Activated naive CD8-positive, alpha-beta T cell treated with anti-CD3 and anti-CD28 coated beads, Interleukin-2, amount 10 ng/mL, durations not matched to agents 7 days and 5 days (primary cell): ENCODE results near the gene ERBB4. TPM values are rescaled to one million over a fixed set of nuclear protein-coding genes. Genes with fewer than 3 reads are reported as not detected.
"Not testable (repeated sequence)": the region's sequence is repeated elsewhere in the genome, so short reads cannot be mapped to it uniquely, and the experiment has no call there.

Experiments
- ATAC-seq: fragments of 150-1000 bp; cut with Tn5 transposase; one replicate; pipeline ENCODE4 v1.10.0; 2021; ENCODE audit warnings: low read depth, moderate library complexity
- POLR2A ChIA-PET: fragments of 350-600 bp; sonication (Branson Sonifier 250); formaldehyde crosslinking; loops from one replicate; lab custom pipeline; 2021; ENCODE audit warnings: antibody characterized with exemption; lab: Charles Lee
- DNase-seq: peaks from one replicate; pipeline ENCODE4 v3.0.0; 2021
- H3K27ac Mint-ChIP-seq: one replicate; pipeline ENCODE4 v1.8.0; 2022; ENCODE audit warnings: mild to moderate bottlenecking, mixed read lengths
- H3K27me3 Mint-ChIP-seq: one replicate; pipeline ENCODE4 v1.8.0; 2022; ENCODE audit warnings: mild to moderate bottlenecking, moderate library complexity, mixed read lengths
- H3K36me3 Mint-ChIP-seq: one replicate; pipeline ENCODE4 v1.8.0; 2021; ENCODE audit warnings: mild to moderate bottlenecking, mixed read lengths
- H3K4me1 Mint-ChIP-seq: one replicate; pipeline ENCODE4 v1.8.0; 2021; ENCODE audit warnings: mixed read lengths
- H3K4me3 Mint-ChIP-seq: one replicate; pipeline ENCODE4 v1.8.0; 2022; ENCODE audit warnings: mild to moderate bottlenecking, moderate library complexity, mixed read lengths
- H3K9me3 Mint-ChIP-seq: one replicate; pipeline ENCODE4 v1.8.0; 2021; ENCODE audit warnings: mixed read lengths
- total RNA-seq, 2 experiments: library from RNA; stranded (reverse); gene quantifications; one replicate each; pipeline ENCODE4 v1.2.3, GENCODE V29; 2021

Gene ERBB4
- total RNA-seq, 2 experiments from 2014 or later, result not detected

GRCh38 chr2:212505586-212505985, 33.0 kb downstream of the ERBB4 start:
- no peak for DNase-seq
- H3K27ac Mint-ChIP-seq, result no peak overlapping the region
- no peaks in the 10 kb centered on the region for H3K9me3 Mint-ChIP-seq
- no peak overlapping the region for H3K4me3 Mint-ChIP-seq
- POLR2A ChIA-PET, result no interaction called here
- H3K4me1 Mint-ChIP-seq, result no peaks in the 10 kb centered on the region
- H3K27me3 Mint-ChIP-seq, result no peaks in the 10 kb centered on the region
- H3K36me3 Mint-ChIP-seq, result no peaks in the 10 kb centered on the region
- no peak for ATAC-seq

DNA sequence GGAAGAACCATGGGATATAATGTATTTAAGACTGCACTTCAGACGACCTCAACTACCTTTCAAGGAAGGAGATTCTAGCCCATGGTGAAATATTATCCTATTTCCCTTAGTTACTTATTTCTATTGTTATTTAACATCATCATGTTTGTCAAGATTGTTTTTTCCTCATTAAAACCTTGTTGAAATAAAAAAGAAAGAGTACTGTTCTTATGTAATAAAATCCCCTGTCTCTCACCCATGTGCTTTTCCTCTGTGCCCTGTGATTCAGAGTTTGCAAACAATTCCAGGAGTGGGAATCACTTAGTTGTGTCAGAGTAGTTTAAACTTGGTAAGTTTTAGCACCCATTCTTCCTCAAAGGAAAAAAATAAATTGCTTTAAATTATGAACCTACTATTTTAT, 43.6 kb downstream of the ERBB4 start:
- Mint-ChIP-seq H3K36me3 (no peaks in the 10 kb centered on the region), H3K4me3 (no peak overlapping the region), H3K9me3 (no peaks in the 10 kb centered on the region), H3K27ac (no peak overlapping the region), H3K4me1 (no peaks in the 10 kb centered on the region), H3K27me3 (no peaks in the 10 kb centered on the region)
- DNase-seq (no peak), ATAC-seq (no peak)
- POLR2A ChIA-PET, result no interaction called here

- no peaks in the 10 kb centered on the region for H3K4me1 Mint-ChIP-seq
- POLR2A ChIA-PET, result no interaction called here
- DNase-seq (no peak), ATAC-seq (no peak)
- H3K27me3 Mint-ChIP-seq, result no peaks in the 10 kb centered on the region
- H3K9me3 Mint-ChIP-seq, result no peaks in the 10 kb centered on the region
- no peak overlapping the region for H3K27ac Mint-ChIP-seq
- no peaks in the 10 kb centered on the region for H3K36me3 Mint-ChIP-seq
- H3K4me3 Mint-ChIP-seq, result no peak overlapping the region
Measured at GRCh38 chr2:212494418-212495020, 44.1 kb downstream of the ERBB4 start.

- Mint-ChIP-seq H3K9me3 (no peaks in the 10 kb centered on the region), H3K27me3 (no peaks in the 10 kb centered on the region), H3K36me3 (no peaks in the 10 kb centered on the region), H3K4me3 (no peak overlapping the region), H3K27ac (no peak overlapping the region), H3K4me1 (no peaks in the 10 kb centered on the region)
- ATAC-seq, result no peak
- POLR2A ChIA-PET, result no interaction called here
- DNase-seq, result no peak
Measured at GRCh38 chr2:212489719-212490346, 48.8 kb downstream of the ERBB4 start.

DNA sequence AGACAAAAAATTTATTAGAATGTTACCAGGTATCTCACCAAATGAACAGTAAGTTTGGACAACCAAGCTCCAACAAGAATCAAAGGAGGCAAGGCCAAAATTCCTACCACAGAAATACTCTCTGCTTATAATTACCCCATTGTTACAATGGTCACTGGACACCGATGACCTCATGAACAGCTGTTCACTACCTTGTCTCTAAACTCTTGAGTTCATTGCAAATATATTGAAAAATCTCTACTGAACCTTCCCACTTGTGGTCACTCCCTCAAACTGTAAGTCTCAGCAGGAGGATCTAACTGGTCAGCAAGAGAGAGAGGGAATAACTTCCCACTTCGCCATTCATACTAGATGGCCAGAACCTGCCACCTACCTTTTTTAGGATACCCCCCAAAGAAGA, 50.0 kb downstream of the ERBB4 start:
- ATAC-seq, result no peak
- Mint-ChIP-seq H3K27ac (no peak overlapping the region), H3K27me3 (no peaks in the 10 kb centered on the region), H3K4me1 (no peaks in the 10 kb centered on the region), H3K4me3 (no peak overlapping the region), H3K9me3 (no peaks in the 10 kb centered on the region), H3K36me3 (no peaks in the 10 kb centered on the region)
- DNase-seq, result no peak
- POLR2A ChIA-PET, result no interaction called here

- Mint-ChIP-seq H3K36me3 (no peaks in the 10 kb centered on the region), H3K27me3 (no peaks in the 10 kb centered on the region), H3K9me3 (no peaks in the 10 kb centered on the region), H3K4me3 (no peak overlapping the region), H3K4me1 (no peaks in the 10 kb centered on the region), H3K27ac (no peak overlapping the region)
- no peak for ATAC-seq
- no peak for DNase-seq
- POLR2A ChIA-PET, result no interaction called here
Measured at GRCh38 chr2:212484563-212485080, 54.0 kb downstream of the ERBB4 start.

DNA sequence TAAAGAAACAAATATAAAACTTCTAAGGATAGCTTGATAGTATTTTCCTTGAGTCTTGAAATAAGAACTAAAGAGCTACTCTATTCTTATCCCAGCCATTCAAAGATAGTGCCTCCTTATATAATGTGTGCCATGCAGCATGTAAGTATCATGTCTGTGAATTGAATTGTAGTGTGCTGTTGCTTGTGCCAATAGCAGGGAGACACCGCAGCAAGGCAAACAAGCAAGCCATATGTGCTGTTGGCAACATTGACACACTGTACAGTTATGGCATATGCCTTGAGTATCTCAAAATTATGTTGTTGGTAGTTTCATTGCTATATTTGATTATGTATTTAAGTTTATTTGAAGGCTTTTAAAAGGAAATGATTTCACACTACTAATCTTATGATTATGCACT, 58.2 kb downstream of the ERBB4 start:
- no peaks in the 10 kb centered on the region for H3K9me3 Mint-ChIP-seq
- POLR2A ChIA-PET, result no interaction called here
- ATAC-seq, result no peak

DNA sequence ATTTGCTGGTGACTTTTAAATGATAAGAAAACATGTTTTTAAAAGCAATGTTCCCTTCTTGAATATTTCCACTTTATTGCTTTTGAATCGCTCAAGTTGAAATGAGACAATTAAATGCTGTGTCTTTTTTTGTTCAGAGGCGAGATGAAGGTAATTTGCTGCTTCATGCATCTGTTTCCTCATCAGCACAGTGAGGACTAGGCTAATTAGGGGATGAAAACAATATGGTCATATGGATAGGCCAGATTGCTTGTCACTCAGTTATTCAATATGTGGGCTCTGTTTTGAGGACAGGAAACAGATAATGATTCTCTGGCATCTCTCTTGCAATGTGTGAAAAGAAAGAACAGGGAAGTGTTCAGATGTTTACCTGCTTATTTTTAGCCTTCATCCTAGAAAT, 61.0 kb downstream of the ERBB4 start:
- no peak for ATAC-seq
- no peak overlapping the region for H3K4me3 Mint-ChIP-seq
- POLR2A ChIA-PET, result no interaction called here
- no peaks in the 10 kb centered on the region for H3K27me3 Mint-ChIP-seq
- H3K9me3 Mint-ChIP-seq, result no peaks in the 10 kb centered on the region
- H3K27ac Mint-ChIP-seq, result no peak overlapping the region
- H3K36me3 Mint-ChIP-seq, result no peaks in the 10 kb centered on the region
- DNase-seq, result no peak
- no peaks in the 10 kb centered on the region for H3K4me1 Mint-ChIP-seq

More for the DNA sequence above, 58.2 kb downstream of the ERBB4 start:
- Mint-ChIP-seq H3K27ac (no peak overlapping the region), H3K36me3 (no peaks in the 10 kb centered on the region), H3K4me1 (no peaks in the 10 kb centered on the region), H3K27me3 (no peaks in the 10 kb centered on the region), H3K4me3 (no peak overlapping the region)
- no peak for DNase-seq

GRCh38 chr2:212473211-212473610, 65.4 kb downstream of the ERBB4 start:
- no peaks in the 10 kb centered on the region for H3K9me3 Mint-ChIP-seq
- POLR2A ChIA-PET, result no interaction called here
- no peak overlapping the region for H3K27ac Mint-ChIP-seq
- H3K36me3 Mint-ChIP-seq, result no peaks in the 10 kb centered on the region
- DNase-seq, result no peak
- H3K27me3 Mint-ChIP-seq, result no peaks in the 10 kb centered on the region
- no peaks in the 10 kb centered on the region for H3K4me1 Mint-ChIP-seq
- no peak for ATAC-seq
- no peak overlapping the region for H3K4me3 Mint-ChIP-seq

DNA sequence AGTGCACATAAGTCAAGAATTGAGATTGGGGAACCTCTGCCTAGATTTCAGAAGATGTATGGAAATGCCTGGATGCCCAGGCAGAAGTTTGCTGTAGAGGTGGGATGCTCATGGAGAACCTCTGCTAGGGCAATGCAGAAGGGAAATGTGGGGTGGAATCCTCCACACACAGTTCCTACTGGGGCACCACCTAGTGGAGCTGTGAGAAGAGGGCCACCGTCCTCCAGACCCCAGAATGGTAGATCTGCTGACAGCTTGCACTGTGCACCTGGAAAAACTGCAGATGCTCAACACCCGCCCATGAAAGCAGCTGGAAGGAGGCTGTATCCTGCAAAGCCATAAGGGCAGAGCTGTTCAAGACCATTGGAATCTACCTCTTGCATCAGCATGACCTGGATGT, 71.1 kb downstream of the ERBB4 start:
- H3K27me3 Mint-ChIP-seq, H3K27ac Mint-ChIP-seq, H3K36me3 Mint-ChIP-seq, H3K9me3 Mint-ChIP-seq, POLR2A ChIA-PET, DNase-seq, ATAC-seq, H3K4me3 Mint-ChIP-seq, H3K4me1 Mint-ChIP-seq: not testable (repeated sequence)

DNA sequence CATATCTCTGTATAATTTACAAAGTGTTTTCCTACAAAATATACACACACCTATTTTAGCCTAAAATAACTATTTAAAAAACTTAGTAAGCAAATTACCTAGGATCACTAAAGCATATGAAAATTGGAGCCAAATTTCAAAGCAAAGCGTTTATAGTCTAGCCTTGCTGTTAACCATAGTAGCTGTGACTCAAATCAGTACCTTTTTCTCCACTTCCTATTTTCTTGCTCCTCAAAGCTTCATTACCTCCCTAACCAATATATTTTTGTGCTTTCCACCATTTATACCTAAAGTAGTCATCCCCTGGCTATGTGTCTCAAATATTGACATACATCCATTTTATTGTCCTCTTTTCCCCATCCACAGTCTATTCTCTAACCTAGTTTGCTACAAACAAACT, 73.1 kb downstream of the ERBB4 start:
- Mint-ChIP-seq H3K9me3 (peaks cover 2% of the 10 kb centered on the region), H3K27ac (no peak overlapping the region), H3K4me3 (no peak overlapping the region), H3K27me3 (no peaks in the 10 kb centered on the region), H3K4me1 (no peaks in the 10 kb centered on the region), H3K36me3 (no peaks in the 10 kb centered on the region)
- POLR2A ChIA-PET, result no interaction called here
- DNase-seq (no peak), ATAC-seq (no peak)

DNA sequence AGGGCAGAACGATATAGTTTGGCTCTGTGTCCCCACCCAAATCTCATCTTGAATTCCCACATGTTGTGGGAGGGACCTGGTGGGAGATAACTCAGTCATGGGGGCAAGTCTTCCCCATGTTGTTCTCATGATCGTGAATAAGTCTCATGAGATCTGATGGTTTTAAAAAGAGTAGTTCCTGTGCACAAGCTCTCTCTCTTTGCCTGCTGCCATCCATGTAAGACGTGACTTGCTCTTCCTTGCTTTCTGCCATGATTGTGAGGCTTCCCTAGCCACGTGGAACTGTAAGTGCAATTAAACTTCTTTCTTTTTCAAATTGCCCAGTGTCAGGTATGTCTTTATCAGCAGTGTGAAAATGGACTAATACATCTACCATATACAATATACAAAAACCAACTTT, 76.9 kb downstream of the ERBB4 start:
- H3K9me3 Mint-ChIP-seq, H3K4me3 Mint-ChIP-seq, DNase-seq, H3K27ac Mint-ChIP-seq, H3K36me3 Mint-ChIP-seq, POLR2A ChIA-PET, ATAC-seq, H3K4me1 Mint-ChIP-seq, H3K27me3 Mint-ChIP-seq: not testable (repeated sequence)

GRCh38 chr2:212454149-212454548, 84.5 kb downstream of the ERBB4 start:
- Mint-ChIP-seq H3K27me3 (no peaks in the 10 kb centered on the region), H3K9me3 (peaks cover 1% of the 10 kb centered on the region), H3K4me3 (no peak overlapping the region), H3K36me3 (no peaks in the 10 kb centered on the region), H3K4me1 (no peaks in the 10 kb centered on the region), H3K27ac (no peak overlapping the region)
- POLR2A ChIA-PET, result no interaction called here
- no peak for ATAC-seq
- no peak for DNase-seq

DNA sequence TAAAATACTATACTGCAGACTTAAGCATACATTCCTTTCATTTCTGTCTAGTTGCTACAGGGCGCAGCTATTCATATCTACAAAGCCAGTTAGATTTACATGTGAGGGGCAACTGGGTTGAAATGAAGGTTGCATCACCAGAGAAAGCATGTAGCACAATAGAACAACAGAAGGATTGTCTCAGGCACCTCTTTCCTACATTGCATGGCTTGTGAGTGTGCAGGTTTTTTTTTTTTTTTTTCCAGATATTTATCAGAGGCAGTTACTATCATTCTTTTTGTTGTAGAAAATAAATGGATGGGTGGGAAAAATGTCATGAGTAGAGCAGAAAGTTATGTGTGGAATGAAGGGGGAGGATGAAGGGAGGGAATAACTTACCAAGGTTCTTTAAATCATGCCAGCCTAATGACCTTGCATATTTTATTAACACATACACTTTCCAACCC, 86.8 kb downstream of the ERBB4 start:
- DNase-seq, result no peak
- Mint-ChIP-seq H3K27ac (no peak overlapping the region), H3K27me3 (no peaks in the 10 kb centered on the region), H3K36me3 (no peaks in the 10 kb centered on the region), H3K4me3 (no peak overlapping the region), H3K4me1 (no peaks in the 10 kb centered on the region), H3K9me3 (peaks cover 1% of the 10 kb centered on the region)
- no peak for ATAC-seq
- POLR2A ChIA-PET, result no interaction called here
